GM18508 (cell line): ENCODE data around the gene SYT7.

Experiments
- ATAC-seq: cut with Tn5 transposase; IDR thresholded peaks from one replicate; pipeline ENCODE4 v1.9.1; 2021; ENCODE audit warnings: moderate number of reproducible peaks; ENCODE audit not compliant: insufficient read depth, unreplicated experiment

SYT7 gene

DNA sequence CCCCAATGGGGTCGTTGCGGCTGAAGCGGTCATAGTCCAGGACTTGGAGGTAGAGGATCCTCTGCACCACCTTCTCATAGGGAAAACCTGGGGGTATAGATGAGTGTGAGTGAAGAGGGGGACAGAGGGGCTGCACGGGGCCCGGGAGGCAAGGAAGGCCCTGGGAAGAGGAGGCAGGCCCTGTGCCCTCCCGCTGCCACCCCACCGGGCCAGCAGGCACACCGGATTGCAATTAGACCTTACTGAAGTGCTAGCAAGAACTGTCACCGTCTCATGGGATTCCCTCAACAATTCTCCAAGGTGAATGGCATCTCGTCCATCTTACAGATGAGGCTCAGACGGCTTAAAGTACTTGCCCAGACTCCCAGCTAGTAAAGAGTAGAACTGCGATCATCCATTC, 56.4 kb downstream of the SYT7 start:
- ATAC-seq = no peak

DNA sequence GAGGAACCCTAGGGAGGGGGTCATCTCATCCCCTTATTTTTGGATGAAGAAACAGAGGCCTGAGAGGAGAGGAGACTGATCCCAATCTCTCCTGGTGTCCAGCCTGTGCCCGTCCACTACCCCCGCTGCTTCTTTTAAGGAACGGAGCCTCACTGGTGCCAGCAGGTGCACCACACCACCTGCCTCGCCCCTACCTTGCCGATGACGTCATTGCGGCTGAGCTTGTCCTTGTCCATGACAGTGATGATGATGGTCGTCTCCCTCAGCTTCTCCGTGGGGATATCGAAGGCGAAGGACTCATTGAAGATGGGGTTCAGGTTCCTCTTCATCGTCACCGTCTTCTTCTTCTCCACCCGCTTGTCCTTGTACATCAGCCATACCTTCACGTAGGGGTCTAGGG, 58.0 kb downstream of the SYT7 start:
- ATAC-seq = no peak

- no peak for ATAC-seq
Measured at GRCh38 chr11:61518032-61518795, 62.7 kb downstream of the SYT7 start.

DNA sequence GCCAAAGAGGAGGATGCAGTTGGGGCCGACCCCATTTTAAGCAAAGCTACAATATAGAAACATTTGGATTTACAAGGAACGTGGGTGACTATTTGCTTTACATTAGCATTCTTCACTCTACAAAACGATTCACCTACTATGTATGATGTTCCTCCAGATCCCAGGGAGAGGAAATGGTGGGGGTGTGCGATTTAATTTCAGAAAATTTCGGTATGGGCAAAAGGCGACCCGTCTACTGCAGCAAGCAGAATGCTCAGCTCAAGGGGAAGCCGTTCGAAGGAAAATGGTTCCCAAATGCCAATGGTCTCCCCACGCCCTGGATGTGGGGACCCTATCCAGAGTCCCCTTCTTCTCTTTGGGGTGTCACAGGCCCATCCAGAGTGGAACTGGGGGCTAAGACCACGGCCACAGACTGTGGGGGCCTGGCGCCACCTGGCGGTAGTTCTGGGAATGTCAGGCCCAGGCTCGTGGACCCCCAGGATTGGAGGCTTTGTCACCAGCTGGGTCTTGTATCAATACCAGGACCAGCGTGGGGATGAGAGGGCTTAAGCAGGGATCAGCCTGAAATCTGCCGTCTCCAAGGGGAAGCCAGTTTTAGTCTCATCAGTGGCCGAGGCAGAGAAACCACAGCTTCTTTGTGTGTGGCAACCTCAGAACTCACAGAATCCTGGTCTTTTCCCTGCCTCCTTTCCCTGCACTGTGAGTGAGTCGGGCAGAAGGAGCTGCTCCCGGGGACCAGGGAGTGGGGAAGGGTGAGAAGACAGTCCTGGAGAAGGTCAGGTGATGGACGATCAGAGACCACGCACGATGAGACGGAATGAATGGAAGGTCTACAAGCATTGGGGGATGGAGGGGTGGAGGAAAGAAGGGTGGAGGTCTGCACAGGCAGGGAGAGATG, 64.0 kb downstream of the SYT7 start:
- no peak for ATAC-seq

GRCh38 chr11:61516191-61516590, 64.7 kb downstream of the SYT7 start:
- ATAC-seq = no peak

DNA sequence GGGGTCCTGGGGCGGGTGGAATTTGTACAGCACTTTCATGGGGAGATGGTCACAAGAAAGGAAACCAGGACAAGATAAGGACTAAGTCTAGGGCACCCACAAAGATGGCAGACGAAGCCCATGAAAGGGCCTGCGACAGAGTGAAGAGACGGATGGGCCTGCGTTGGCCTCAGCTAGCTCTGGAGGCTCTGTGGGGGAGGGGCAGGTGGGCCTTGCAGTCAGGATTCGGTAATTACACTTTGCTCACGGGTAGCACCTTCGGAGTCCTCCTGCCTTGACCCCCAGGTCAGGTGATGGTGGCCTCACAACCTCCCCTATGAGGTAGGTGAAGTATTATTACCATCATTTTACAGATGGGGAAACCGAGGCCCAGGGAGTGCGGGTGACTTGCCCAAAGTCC, 65.2 kb downstream of the SYT7 start:
- ATAC-seq = no peak

DNA sequence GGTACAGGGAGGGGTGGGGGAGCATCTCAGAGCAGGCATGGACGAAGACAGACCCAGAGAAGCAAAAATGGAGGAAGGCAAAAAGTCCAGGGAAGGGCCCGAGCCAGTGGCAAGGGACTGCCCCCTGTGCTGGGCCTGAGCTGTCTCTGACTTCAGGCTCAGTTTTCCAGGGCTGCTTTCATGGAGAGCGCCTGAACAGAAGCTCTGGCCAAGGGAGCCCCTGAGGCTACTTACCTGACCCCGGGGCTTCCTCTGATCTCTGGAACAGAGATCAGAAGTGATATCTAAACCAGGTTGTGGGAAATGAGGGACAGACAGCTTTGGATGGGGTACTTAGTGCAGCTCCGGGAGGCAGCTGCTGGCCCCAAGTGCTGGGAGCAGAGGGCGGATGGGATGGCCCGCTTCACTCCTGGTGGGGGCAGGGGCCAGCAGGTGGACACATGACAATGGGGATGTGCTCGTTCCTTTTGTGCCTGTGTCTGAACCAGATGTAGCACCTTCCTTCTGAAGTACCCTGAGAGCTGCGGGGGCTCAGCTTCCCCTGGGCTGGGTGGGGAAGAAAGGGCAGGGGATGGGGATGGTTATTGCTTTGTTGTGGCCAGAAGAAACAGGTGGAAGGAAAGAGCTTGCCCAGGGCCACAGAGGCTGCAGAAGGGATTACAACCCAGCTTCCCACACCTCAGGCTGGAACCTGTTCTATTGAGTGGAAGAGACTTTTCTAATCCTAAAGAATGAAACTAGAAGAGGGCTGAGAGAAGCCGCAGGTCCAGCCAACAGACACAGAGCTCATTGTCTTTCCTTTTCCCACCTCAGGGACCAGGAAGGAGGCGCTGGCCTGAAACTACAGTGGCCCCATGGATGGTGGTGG, 66.6 kb downstream of the SYT7 start:
- no peak for ATAC-seq

DNA sequence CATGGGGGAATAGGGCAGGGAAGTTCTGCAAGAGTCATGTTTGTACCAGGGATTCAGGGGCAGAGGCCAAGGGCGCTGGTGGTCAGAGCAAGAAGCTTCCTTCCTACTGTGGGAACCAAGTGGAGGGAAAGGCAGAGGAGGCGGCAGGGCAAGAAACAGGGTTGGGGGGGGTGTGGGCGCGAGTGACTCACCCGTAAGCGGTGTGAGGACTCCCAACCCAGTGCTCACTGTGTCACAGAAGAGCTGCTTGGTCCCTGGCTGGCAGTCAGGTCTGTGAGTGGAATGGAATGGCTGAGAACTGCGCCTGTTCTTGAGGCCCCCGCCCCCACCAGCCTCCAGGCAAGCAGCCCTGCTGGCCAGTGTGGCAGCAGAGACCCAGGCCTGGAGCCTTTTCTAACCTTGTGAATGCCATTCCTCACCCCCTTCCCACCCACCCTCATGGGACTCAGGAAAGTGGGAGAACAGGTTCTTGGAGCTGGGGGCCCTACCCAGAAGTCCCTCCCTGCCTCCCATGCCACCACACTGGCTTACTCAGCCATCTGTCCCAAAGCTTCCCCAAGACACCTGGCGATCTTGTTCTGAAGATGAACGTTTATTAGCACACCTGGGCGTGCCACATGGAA, 67.6 kb downstream of the SYT7 start:
- ATAC-seq = no peak

- no peak for ATAC-seq
Measured at GRCh38 chr11:61512435-61512834, 68.4 kb downstream of the SYT7 start.

GRCh38 chr11:61511383-61511782, 69.5 kb downstream of the SYT7 start:
- no peak for ATAC-seq

GRCh38 chr11:61510974-61511373, 69.9 kb downstream of the SYT7 start:
- ATAC-seq = no peak

DNA sequence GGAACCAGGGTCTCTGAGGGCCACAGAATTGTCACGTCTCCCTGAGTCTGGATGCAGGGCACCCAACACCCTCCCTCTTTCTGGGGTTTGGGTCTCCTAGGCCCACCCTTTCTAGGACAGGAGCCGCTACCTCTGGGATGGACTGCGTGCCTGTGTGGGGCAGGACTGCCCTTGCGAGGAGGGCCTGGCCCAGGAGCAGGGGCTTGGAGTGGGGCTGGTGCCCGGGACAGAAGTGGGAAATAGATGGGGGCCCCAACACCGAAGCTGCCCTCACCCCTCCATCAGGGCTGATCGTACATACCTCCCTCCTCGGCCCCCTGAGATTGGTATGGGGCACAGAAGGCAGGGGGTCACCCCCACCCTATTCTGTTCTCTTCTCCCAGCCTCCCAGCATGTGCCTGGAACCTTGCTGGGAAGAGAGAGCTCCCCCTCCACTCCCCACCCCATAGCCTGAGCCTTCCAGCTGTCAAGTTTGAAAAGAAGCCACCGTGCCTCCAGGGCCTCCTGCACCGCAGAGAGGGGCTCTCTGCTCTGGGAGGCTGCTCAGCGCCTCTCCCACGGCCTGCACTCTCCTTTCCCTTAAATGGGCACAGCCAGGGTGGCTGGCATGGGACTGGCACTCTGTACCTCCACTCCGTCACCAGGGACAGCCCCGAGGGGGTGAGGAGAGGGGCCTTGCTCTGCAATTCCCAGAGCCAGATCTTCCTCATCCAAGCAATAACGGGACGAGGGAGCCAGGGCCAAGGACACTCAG, 70.5 kb downstream of the SYT7 start:
- ATAC-seq = no peak

DNA sequence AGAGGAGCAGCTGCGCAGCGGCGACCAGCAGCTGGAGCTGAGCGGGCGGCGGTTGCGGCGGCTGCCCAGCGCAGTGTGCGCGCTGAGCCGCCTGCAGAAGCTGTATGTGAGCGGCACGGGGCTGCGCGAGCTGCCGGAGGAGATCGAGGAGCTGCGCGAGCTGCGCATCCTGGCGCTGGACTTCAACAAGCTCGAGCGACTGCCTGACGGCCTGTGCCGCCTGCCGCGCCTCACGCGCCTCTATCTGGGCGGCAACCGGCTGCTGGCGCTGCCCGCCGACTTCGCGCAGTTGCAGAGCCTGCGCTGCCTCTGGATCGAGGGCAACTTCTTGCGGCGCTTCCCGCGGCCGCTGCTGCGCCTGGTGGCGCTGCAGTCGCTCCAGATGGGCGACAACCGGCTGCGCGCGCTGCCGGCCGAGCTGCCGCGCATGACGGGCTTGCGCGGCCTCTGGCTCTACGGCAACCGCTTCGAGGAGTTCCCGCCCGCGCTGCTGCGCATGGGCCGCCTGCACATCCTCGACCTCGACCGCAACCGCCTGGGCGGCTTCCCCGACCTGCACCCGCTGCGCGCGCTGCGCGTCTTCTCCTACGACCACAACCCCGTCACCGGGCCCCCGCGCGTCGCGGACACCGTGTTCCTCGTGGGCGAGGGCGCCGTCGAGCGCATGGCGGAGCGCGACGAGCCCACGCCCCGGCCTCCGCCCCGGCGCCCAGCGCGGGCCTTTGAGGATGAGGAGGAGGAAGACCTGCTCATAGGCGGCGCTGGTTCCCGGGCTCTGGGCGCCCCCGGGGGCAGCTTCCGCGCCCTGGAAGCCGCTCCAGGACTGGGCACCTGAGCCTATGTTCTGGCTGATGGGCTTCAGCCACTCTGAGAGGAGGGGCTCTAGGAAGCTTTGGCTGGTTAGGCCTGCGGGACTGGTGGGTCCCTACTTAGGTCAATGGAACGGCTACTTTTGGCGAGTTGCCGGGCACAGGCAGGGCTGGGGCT, 71.5 kb downstream of the SYT7 start:
- ATAC-seq = no peak

GRCh38 chr11:61507962-61508861, 72.7 kb downstream of the SYT7 start, which contains the start of gene LRRC10B:
LRRC10B (plus strand) TSS chr11:61508749; CDS start chr11:61508999, 250 bp downstream.
- no peak for ATAC-seq

DNA sequence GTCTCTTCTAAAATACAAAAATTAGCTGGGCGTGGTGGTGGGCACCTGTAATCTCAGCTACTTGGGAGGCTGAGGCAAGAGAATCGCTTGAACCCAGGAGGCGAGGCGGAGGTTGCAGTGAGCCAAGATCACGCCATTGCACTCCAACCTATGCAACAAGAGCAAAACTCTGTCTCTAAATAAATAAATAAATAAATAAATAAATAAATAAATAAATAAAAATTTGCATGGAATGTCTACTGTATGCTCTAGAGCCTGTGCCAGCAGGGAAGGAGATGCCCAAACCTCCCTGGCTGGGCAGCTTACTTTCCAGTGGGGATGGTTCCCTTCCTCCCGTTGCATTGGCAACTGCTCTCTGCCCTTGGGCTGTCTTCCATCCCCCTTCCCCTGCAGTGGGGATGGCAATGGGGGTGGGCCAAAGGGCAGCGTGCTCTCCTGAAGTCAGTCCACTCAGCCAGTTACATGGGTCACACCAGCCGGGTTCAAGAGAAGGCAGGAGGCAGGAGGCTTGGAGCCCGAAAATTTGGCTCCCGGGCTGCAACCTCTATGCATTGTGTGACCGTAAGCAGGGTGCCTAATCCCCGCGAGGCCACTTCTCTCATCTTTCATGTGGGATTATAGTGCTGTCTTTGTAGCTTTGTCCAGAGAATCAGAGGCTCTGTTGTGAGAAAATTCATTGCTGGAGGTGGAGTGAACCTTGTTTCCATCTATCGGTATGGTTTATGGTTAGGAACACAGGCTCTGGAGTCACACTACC, 73.7 kb downstream of the SYT7 start:
- ATAC-seq = no peak

- ATAC-seq = no peak
Measured at GRCh38 chr11:61505640-61506155, 75.2 kb downstream of the SYT7 start.
